Activated naive CD4-positive, alpha-beta T cell treated with Interleukin-2 at 50 U/mL for 16 hours (primary cell): ENCODE data around the gene CNTNAP2.

Experiments
- DNase-seq: peaks from one replicate; pipeline ENCODE4 v3.0.0-alpha.2; 2020

Gene CNTNAP2

GRCh38 chr7:148185041-148185440 is 2068.4 kb downstream of the CNTNAP2 start:
- DNase-seq: no peak

- DNase-seq: no peak
These were observed 2070.9 kb downstream of the CNTNAP2 start for GRCh38 chr7:148187471-148187870.

DNA sequence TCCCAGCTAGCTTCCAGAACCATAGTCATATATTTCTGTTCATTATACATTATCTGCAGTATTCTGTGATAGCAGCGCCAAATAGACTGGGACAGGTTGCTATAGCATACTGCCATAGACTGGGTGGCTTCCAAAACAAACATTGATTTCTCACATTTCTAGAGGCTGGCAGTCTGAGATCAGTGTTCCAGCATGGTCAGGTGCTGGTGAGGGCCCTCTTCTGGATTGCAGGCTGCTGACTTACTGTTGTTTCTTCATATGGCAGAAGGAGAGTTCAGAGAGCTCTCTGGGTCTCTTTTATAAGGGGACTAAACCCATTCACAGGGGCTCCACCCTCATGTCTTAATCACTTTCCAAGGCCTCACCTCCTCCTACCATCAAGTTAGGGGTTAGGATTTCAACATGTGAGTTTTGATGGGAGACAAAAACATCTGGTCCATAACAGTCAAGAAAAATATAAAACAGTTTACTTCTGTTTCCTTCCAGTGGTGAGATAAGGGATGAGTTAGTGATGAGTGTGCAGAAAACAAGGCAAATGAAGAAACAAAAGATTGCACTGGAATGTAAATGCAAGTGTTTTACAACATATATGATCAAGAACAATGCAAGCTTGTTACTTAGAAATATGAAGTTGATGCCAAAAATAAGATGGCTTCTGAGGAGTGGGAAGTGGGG is 2074.9 kb downstream of the CNTNAP2 start:
- no peak for DNase-seq

- no peak for DNase-seq
These were observed 2075.9 kb downstream of the CNTNAP2 start for GRCh38 chr7:148192491-148192890.

DNA sequence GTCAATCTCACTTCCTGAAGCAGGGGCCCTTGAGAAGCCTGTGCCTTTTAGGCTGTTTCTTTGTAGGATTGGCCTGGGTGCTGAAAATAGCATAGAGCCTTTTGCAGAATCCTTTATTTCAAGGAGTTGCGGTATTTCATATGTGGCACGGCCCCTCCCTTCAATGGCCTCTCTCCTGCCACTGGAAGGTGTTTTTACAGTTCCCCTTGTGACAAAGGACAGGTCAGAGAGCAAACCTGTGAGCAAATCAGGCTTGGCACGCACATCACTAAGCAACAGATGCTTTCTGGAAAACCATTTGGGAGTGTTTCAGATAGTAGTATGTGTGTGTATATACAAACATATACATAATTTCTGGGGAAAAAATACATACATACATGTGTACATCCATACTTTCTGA is 2085.4 kb downstream of the CNTNAP2 start:
- no peak for DNase-seq

DNA sequence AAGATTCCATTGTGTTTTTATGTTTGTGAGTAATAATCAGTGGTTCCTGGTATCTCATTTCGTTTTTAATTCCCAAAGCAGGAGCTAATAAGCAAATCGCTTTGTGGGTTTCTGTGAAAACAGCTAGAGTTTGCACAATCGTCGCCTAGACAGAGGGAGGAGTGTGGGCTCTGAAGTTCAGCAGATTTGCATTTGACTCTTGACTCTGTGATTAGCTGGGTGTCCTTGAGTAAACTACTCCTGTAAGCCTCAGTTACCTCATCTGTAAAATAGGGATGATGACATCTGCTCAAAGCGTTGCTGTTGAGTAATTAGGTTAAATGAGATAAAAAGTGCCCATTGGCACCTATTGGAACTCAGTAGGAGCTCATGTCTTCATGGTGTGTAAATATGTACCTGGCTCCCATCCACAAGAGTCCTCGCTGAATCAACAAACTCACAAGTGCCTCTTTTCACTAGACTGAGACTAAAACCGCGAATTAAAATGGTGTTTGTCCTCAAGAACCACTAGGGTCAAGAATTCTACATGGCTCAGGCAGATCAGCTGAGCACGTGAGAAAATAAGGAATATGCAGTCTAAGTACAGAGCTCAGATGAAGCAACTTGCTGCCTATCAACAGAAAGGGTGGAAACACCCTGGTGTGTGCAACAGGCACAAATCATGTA is 2088.2 kb downstream of the CNTNAP2 start:
- no peak for DNase-seq

- no peak for DNase-seq
These were observed 2093.1 kb downstream of the CNTNAP2 start for GRCh38 chr7:148209643-148210190.

DNA sequence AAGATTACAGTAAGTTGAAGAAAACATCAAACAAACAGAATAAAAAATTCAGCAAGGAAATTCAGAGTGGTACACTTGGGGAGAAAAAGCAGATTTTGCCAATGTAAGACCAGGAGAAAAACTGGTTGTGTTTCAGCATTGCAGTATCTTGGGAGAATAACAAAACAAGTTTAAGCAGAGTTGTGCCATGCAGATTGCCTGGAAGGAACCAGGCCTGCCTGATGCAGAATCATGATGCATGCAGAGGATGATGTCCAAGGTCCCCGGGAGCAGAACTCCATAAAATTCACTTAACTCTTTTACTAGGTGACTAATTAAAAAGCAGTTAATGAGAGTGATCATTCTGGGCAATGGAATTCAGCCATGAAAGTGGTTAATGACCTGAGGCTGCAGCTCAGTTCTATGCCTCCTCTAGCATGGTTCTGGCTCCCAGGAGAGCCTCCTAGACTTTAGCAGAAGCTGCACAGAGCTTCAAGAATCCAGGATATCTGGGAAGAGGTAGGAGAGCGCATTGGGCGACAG is 2094.3 kb downstream of the CNTNAP2 start:
- DNase-seq: no peak

DNA sequence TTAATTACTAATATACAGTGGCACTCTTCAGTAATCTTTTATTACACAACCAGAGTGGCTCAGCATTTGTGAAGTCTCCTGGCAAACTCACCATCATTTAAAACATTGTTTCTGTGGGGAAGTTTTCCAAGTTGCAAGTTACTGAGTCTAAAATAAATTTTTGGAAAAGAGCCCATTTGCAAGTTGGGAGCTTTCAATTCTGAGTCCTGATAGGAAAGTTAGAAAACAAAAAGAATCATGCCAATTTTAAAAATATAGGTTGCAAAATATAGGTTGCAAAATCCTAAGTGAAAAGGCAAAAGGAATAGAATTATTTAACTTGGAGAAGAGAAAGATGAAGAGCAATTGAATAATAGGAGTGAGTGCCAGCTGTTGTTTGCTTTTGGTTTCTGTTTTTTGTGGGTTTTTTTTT is 2095.1 kb downstream of the CNTNAP2 start:
- no peak for DNase-seq

- no peak for DNase-seq
These were observed 2096.1 kb downstream of the CNTNAP2 start for GRCh38 chr7:148212731-148213130.

DNA sequence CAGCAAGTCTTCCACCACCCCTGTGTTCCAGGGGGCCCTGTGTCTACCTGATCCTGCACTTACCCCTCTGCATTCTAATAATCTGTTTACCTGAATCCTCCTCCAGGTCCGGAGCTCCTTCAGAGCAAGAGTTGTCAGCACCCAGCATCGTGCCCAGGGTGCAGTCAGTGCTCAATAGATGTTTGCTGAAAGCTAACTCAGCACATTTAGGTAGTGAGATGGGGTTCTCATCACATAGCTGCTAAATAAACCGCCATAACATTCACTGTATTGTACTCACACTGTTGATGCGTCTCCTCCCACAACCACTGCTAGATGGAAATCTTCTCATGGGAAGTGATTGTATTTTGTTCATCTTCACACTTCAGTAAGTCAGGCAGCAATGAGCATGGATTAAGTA is 2097.5 kb downstream of the CNTNAP2 start:
- no peak for DNase-seq

DNA sequence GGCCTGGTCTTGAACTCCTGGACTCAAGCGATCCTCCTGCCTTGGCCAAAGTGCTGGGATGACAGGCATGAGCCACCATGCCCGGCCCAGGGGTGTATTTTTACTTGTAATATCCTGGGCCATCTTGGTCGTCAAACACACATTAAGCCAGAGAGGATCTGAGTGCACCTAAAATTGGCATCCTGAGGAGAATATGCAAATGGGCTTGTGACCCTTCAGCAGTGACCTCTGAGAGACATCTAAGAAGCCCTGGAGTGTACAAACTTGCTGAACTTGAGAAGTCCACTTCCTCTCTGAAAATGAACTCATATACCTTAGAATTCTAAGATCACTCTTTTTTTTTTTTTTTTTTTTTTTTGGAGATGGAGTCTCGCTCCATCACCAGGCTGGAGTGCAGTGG is 2102.0 kb downstream of the CNTNAP2 start:
- DNase-seq: no peak

DNA sequence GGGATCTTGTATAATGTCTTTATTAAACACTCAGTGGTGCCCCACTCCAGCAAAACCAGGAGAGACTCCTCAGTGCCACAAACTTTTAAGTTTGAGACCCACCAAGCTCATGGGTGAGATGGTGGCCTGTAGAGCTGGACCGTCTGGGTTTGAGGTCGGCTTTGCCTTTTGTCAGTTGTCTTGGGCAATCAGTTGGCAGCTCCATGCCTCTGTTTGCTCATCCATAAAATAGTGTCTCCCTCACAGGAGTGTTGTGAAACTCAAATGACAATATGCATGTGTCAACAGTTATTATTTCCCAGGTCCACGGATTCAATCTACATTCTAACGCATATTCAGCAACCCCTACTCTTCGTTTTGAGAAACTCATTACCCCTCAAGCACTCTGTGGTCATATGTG is 2106.1 kb downstream of the CNTNAP2 start:
- no peak for DNase-seq

DNA sequence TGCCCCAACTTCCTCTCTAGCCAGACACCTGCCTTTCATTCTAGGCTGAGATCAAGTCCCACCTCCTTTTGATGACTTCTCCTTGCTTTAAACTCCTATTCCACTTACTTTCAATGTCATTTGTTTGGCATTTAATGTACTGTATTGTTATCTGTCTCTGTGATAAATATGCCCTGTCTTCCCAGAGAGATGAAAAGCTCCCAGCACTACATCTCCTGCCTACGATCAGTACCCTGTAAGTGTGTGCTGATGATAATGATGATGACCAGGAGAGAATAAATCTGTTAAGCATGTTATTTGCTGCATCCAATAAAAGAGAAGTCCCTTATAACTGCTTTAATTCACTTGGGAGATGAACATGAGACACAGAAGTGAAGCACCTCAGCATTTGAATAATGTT is 2106.6 kb downstream of the CNTNAP2 start:
- DNase-seq: no peak

- no peak for DNase-seq
These were observed 2107.1 kb downstream of the CNTNAP2 start for GRCh38 chr7:148223738-148224137.

DNA sequence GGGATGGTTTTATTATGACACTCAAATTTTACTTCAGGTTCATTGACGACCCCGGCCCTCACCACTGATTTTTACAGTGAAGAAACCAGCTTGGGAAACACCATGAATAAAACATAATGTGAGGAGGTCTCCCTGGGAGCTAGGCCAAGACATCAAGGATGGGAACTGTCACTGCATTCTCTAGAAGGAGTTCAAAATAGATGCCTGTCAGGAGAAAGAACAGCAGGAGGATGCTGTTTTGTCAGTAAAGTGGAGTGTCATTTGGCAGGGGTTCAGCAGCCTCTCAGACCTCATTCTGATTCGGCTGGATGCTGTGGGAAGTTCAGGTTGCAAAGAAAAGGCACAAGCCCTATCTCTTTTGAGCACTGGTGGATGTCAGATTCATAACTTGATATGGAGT is 2113.7 kb downstream of the CNTNAP2 start:
- no peak for DNase-seq

DNA sequence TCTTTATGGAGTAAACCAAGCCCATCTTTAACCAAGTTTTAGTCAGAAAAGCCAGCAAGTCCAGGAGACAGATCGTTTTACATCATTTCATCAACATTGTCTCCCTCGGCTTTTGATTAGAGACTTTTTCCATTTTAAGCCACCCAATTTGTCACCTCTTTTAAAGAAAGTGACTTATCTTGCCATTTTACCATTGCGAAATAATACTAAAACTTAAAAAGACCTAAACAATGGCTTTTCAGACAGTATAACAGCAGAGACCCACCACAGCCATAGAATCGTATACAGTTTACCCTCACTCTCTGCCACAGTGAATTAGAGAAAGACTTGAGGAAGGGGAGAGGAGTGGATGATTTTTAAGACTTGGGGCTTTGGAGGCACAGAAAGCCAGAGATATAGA is 2114.3 kb downstream of the CNTNAP2 start:
- DNase-seq: no peak

DNA sequence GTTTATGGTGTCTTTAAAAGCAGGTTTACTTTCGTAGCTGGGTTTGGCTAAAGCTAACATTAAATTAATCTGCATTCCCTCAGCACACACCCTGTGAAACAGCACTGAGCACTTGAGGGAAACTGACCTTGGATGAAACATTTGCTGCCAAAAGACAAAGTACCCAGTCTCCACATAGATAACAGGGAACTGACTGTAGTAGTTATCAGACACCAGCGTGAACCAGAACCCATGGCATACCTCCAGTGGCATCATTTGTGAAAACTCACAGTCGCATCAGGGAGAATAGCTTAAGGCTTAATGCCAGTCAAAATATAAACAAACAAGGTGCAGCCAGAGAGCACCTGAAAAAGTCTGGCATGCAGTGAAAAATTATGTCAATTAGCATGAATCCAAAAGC is 2116.2 kb downstream of the CNTNAP2 start:
- no peak for DNase-seq

GRCh38 chr7:148234715-148235114 is 2118.1 kb downstream of the CNTNAP2 start:
- DNase-seq: no peak

- DNase-seq: no peak
These were observed 2122.2 kb downstream of the CNTNAP2 start for GRCh38 chr7:148238761-148239325.

- no peak for DNase-seq
These were observed 2125.2 kb downstream of the CNTNAP2 start for GRCh38 chr7:148241700-148242293.

DNA sequence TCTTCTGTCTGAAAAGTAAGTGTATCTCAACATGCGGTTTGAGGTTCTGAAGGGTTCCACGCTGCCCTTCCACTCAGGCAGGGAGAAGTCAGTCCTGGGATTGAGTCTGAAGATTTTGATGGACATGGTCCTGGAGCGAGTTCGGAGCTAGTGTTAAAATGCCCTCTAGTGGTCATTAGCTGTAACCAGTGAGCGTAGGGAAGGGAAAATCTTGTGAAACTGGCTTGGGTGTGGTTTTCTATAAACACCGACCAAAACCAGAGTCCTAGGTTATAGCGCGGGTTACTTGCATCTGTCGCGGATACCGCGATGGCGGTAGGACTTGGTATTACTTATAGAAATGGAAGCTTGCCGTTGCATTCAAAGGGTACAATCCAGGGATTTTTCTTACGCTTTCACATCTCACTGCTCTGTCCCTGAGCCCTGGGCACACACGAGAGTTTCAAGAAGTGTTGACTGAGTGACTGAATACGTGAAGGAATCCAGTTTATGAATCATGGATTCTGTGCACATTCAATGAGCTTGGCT is 2125.8 kb downstream of the CNTNAP2 start:
- no peak for DNase-seq

DNA sequence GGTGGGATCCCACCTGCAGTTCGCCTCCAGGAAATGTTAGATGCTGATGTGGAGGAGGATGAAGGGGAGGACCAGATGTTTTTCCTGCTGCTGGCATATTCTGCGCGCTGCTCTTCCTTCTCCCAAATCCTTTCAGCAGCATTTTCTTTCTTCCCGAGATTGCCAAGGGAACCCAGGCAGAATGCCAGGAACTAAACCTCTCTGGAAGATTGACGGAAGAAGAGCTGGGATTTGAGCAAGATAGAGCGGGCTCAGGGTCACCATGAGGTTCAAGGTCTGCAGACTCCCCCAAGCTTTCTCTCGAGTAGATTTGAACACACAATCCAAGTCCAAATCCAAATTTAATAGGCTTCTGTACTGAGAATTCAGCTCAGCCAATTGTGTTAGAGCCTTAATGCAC is 2128.8 kb downstream of the CNTNAP2 start:
- no peak for DNase-seq
